HEK293 (cell line): ENCODE measurements around the gene ZPLD1.
A peak's percentile ranks its signal among the peaks of the same experiment; 100 is the strongest.

Experiments
- CTCF ChIA-PET: fragments of 350-600 bp; formaldehyde crosslinking; extraction: SDS; loops from one replicate; lab custom pipeline; 2021; ENCODE audit warnings: antibody characterized with exemption; lab: Yijun Ruan, JAX
- POLR2A ChIA-PET: fragments of 300-600 bp; formaldehyde crosslinking; extraction: SDS; loops from one replicate; lab custom pipeline; 2020; ENCODE audit warnings: antibody characterized with exemption, inconsistent platforms; lab: Yijun Ruan, JAX
- H3K27ac ChIP-seq: fragments of 200-500 bp; sonication (Bioruptor generic); 2 replicates; pipeline ENCODE4 v1.5.1; 2014; ENCODE audit warnings: low read depth, low read length, control low read depth, inconsistent platforms; ENCODE audit errors: extremely low read depth
- H3K36me3 ChIP-seq, 2 experiments: fragments of 200-500 bp in 1 of 2; sonication (Bioruptor generic) in 1 of 2; 1 replicate in 1 of 2; 2 replicates in 1 of 2; pipeline ENCODE4 v1.5.1; 2014 to 2017; ENCODE audit warnings: inconsistent platforms in 2 of 2, low read length in 2 of 2; ENCODE audit not compliant: control insufficient read depth in 2 of 2, insufficient read depth in 1 of 2
- H3K4me1 ChIP-seq: fragments of 200-500 bp; sonication (Bioruptor generic); 2 replicates; pipeline ENCODE4 v1.5.1; 2014; ENCODE audit warnings: mild to moderate bottlenecking, low read length, inconsistent platforms; ENCODE audit not compliant: control insufficient read depth, insufficient read depth
- H3K4me3 ChIP-seq: 2 replicates; pipeline ENCODE4 v1.5.1; 2011; ENCODE audit warnings: low read depth, mild to moderate bottlenecking, control low read depth, low read length, moderate library complexity
- H3K9me3 ChIP-seq: fragments of 200-500 bp; sonication (Bioruptor generic); 2 replicates; pipeline ENCODE4 v1.5.1; 2014; ENCODE audit warnings: low read depth, low read length, inconsistent platforms; ENCODE audit not compliant: control insufficient read depth, insufficient read depth
- GLIS1 ChIP-seq: fragments of 450-650 bp; formaldehyde crosslinking; IDR thresholded peaks from 2 replicates; pipeline ENCODE4 v1.5.1; 2016; ENCODE audit warnings: missing biosample characterization, missing genetic modification characterization
- HOXA7 ChIP-seq: sonication (generic); formaldehyde crosslinking; IDR thresholded peaks from 2 replicates; pipeline ENCODE4 v1.8.1; 2022; ENCODE audit warnings: missing genetic modification reagents, borderline replicate concordance
- INSM2 ChIP-seq: fragments of 450-650 bp; formaldehyde crosslinking; IDR thresholded peaks from 2 replicates; pipeline ENCODE4 v1.5.1; 2016; ENCODE audit warnings: missing biosample characterization, missing genetic modification characterization
- PRDM10 ChIP-seq: fragments of 450-650 bp; formaldehyde crosslinking; IDR thresholded peaks from 2 replicates; pipeline ENCODE4 v1.5.1; 2016; ENCODE audit warnings: missing biosample characterization, missing genetic modification characterization
- RBAK ChIP-seq: fragments of 450-650 bp; formaldehyde crosslinking; IDR thresholded peaks from 2 replicates; pipeline ENCODE4 v1.5.1; 2016; ENCODE audit warnings: missing biosample characterization, missing genetic modification characterization
- SALL2 ChIP-seq: fragments of 450-650 bp; formaldehyde crosslinking; IDR thresholded peaks from 2 replicates; pipeline ENCODE4 v1.5.0; 2017; ENCODE audit warnings: missing biosample characterization, mild to moderate bottlenecking, missing genetic modification characterization, borderline replicate concordance
- SCRT1 ChIP-seq: fragments of 450-650 bp; formaldehyde crosslinking; IDR thresholded peaks from 2 replicates; pipeline ENCODE4 v1.5.1; 2016; ENCODE audit warnings: missing biosample characterization, missing genetic modification characterization, borderline replicate concordance
- SP7 ChIP-seq: fragments of 450-650 bp; formaldehyde crosslinking; IDR thresholded peaks from 2 replicates; pipeline ENCODE4 v1.5.1; 2016; ENCODE audit warnings: missing biosample characterization, missing genetic modification characterization
- WT1 ChIP-seq: fragments of 450-650 bp; formaldehyde crosslinking; IDR thresholded peaks from 2 replicates; pipeline ENCODE4 v1.5.1; 2016; ENCODE audit warnings: missing biosample characterization, missing genetic modification characterization
- ZBTB26 ChIP-seq: fragments of 450-650 bp; formaldehyde crosslinking; optimal IDR thresholded peaks from 2 replicates; pipeline ENCODE3; 2016; ENCODE audit warnings: missing biosample characterization, mild to moderate bottlenecking, missing genetic modification characterization
- ZBTB48 ChIP-seq: fragments of 450-650 bp; formaldehyde crosslinking; IDR thresholded peaks from 2 replicates; pipeline ENCODE4 v1.5.1; 2016; ENCODE audit warnings: missing biosample characterization, missing genetic modification characterization
- ZBTB49 ChIP-seq: fragments of 450-650 bp; formaldehyde crosslinking; IDR thresholded peaks from 2 replicates; pipeline ENCODE4 v1.5.1; 2016; ENCODE audit warnings: missing biosample characterization, missing genetic modification characterization, low read depth
- ZNF18 ChIP-seq: fragments of 450-650 bp; formaldehyde crosslinking; IDR thresholded peaks from 2 replicates; pipeline ENCODE4 v1.5.1; 2016; ENCODE audit warnings: missing biosample characterization, missing genetic modification characterization
- ZNF239 ChIP-seq: fragments of 450-650 bp; formaldehyde crosslinking; IDR thresholded peaks from 2 replicates; pipeline ENCODE4 v1.5.1; 2016; ENCODE audit warnings: missing biosample characterization, missing genetic modification characterization
- ZNF248 ChIP-seq: fragments of 450-650 bp; formaldehyde crosslinking; IDR thresholded peaks from 2 replicates; pipeline ENCODE4 v1.5.1; 2017; ENCODE audit warnings: missing biosample characterization, missing genetic modification characterization
- ZNF391 ChIP-seq: fragments of 450-650 bp; formaldehyde crosslinking; IDR thresholded peaks from 2 replicates; pipeline ENCODE4 v1.5.1; 2016; ENCODE audit warnings: low read depth, missing biosample characterization, missing genetic modification characterization, borderline replicate concordance
- ZNF501 ChIP-seq: fragments of 450-650 bp; formaldehyde crosslinking; IDR thresholded peaks from 2 replicates; pipeline ENCODE4 v1.5.1; 2016; ENCODE audit warnings: missing biosample characterization, missing genetic modification characterization
- ZNF560 ChIP-seq: fragments of 450-650 bp; formaldehyde crosslinking; IDR thresholded peaks from 2 replicates; pipeline ENCODE4 v1.5.1; 2017; ENCODE audit warnings: missing biosample characterization, missing genetic modification characterization, borderline replicate concordance
- ZNF585B ChIP-seq: fragments of 450-650 bp; formaldehyde crosslinking; IDR thresholded peaks from 2 replicates; pipeline ENCODE4 v1.5.1; 2016; ENCODE audit warnings: missing biosample characterization, missing genetic modification characterization
- ZNF623 ChIP-seq: fragments of 450-650 bp; formaldehyde crosslinking; IDR thresholded peaks from 2 replicates; pipeline ENCODE4 v1.5.1; 2016; ENCODE audit warnings: missing biosample characterization, missing genetic modification characterization

The ZPLD1 gene

GRCh38 chr3:102497571-102497970 is 62.8 kb downstream of the ZPLD1 start:
- TF ChIP-seq GLIS1 (tag by site-specific recombination): no peak
- no peak for TF ChIP-seq ZNF391 (tag by site-specific recombination)
- no peak for TF ChIP-seq ZBTB48
- TF ChIP-seq ZNF623 (tag by site-specific recombination): no peak
- TF ChIP-seq ZNF501: no peak
- TF ChIP-seq HOXA7 (CRISPR knock-in tag): no peak
- TF ChIP-seq SCRT1 (tag by site-specific recombination): no peak
- no peak for TF ChIP-seq WT1 (tag by site-specific recombination)
- TF ChIP-seq PRDM10 (tag by site-specific recombination): no peak
- no peak for TF ChIP-seq ZNF248 (tag by site-specific recombination)
- Histone ChIP-seq H3K4me3 (no peak overlapping the region), H3K9me3 (no peaks in the 10 kb centered on the region), H3K27ac (no peak overlapping the region), H3K36me3 (no peaks in the 10 kb centered on the region), H3K4me1 (no peaks in the 10 kb centered on the region)
- POLR2A ChIA-PET: no interaction called here
- CTCF ChIA-PET: interaction anchor here (0.7 kb wide), 1 partner anchor 173 kb away, joined by 4 read pairs; no protein-coding TSS in a partner anchor

- H3K4me1 ChIP-seq: no peaks in the 10 kb centered on the region
- TF ChIP-seq SALL2: no peak
- peak; percentile 88 for TF ChIP-seq ZNF585B (tag by site-specific recombination)
- ChIA-PET POLR2A (no interaction called here), CTCF (no interaction called here)
- no peak overlapping the region for H3K27ac ChIP-seq
- no peak overlapping the region for H3K4me3 ChIP-seq
- H3K9me3 ChIP-seq: no peaks in the 10 kb centered on the region
- H3K36me3 ChIP-seq: no peaks in the 10 kb centered on the region
Observed at GRCh38 chr3:102505542-102505941, 70.7 kb downstream of the ZPLD1 start.

GRCh38 chr3:102510663-102511062 is 75.8 kb downstream of the ZPLD1 start:
- Histone ChIP-seq H3K36me3 (no peaks in the 10 kb centered on the region), H3K9me3 (no peaks in the 10 kb centered on the region), H3K27ac (no peak overlapping the region), H3K4me1 (peaks cover 6% of the 10 kb centered on the region; the same call in 1 of the 2 replicates), H3K4me3 (no peak overlapping the region)
- CTCF ChIA-PET: no interaction called here
- POLR2A ChIA-PET: no interaction called here
- TF ChIP-seq ZNF239 (no peak), ZNF18 (tag by site-specific recombination) (no peak), ZNF560 (tag by site-specific recombination) (no peak), INSM2 (tag by site-specific recombination) (0 out of 2 replicates have a peak, but pooled peaks have one; percentile 61), WT1 (tag by site-specific recombination) (no peak), ZBTB26 (tag by site-specific recombination) (no peak), RBAK (tag by site-specific recombination) (no peak), SP7 (tag by site-specific recombination) (0 out of 2 replicates have a peak, but pooled peaks have one; percentile 31), ZBTB49 (tag by site-specific recombination) (no peak), ZNF585B (tag by site-specific recombination) (no peak)
